ENCODE measurements around the gene CCDC88A. TPM values are rescaled to one million over a fixed set of nuclear protein-coding genes. Genes with fewer than 3 reads are reported as not detected.
"Not testable (repeated sequence)": the region's sequence is repeated elsewhere in the genome, so short reads cannot be mapped to it uniquely, and the experiment has no call there.

Gene CCDC88A
- total RNA-seq, 1 donor from 2014 or later: 20.3 TPM

GRCh38 chr2:55454121-55454520 is 34.5 kb upstream of the CCDC88A start:
- FAIRE-seq: no peak
- no peaks in the 10 kb centered on the region for H3K27me3 ChIP-seq (ENCODE audit: control insufficient read depth, insufficient read depth, low read length)
- H3K36me3 ChIP-seq (ENCODE audit: control insufficient read depth, insufficient read depth, low read length): no peaks in the 10 kb centered on the region
- no peak overlapping the region for H3K4me3 ChIP-seq (ENCODE audit: low read depth, low read length)
- DNase-seq (ENCODE audit: low read depth): no peak
- TF ChIP-seq, protein P1, sequence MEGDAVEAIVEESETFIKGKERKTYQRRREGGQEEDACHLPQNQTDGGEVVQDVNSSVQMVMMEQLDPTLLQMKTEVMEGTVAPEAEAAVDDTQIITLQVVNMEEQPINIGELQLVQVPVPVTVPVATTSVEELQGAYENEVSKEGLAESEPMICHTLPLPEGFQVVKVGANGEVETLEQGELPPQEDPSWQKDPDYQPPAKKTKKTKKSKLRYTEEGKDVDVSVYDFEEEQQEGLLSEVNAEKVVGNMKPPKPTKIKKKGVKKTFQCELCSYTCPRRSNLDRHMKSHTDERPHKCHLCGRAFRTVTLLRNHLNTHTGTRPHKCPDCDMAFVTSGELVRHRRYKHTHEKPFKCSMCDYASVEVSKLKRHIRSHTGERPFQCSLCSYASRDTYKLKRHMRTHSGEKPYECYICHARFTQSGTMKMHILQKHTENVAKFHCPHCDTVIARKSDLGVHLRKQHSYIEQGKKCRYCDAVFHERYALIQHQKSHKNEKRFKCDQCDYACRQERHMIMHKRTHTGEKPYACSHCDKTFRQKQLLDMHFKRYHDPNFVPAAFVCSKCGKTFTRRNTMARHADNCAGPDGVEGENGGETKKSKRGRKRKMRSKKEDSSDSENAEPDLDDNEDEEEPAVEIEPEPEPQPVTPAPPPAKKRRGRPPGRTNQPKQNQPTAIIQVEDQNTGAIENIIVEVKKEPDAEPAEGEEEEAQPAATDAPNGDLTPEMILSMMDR (IDR thresholded peaks at IDR 0.05; ENCODE audit: insufficient read depth, low read length, severe bottlenecking): no peak

GRCh38 chr2:55452879-55453278 is 33.2 kb upstream of the CCDC88A start:
- Histone ChIP-seq H3K36me3 (ENCODE audit: control insufficient read depth, insufficient read depth, low read length) (no peaks in the 10 kb centered on the region), H3K27me3 (ENCODE audit: control insufficient read depth, insufficient read depth, low read length) (no peaks in the 10 kb centered on the region), H3K4me3 (ENCODE audit: low read depth, low read length) (no peak overlapping the region)
- FAIRE-seq (no peak), DNase-seq (ENCODE audit: low read depth) (no peak)
- TF ChIP-seq, protein P1 (IDR thresholded peaks at IDR 0.05; ENCODE audit: insufficient read depth, low read length, severe bottlenecking): no peak

GRCh38 chr2:55451699-55452098 is 32.0 kb upstream of the CCDC88A start:
- H3K36me3 ChIP-seq (ENCODE audit: control insufficient read depth, insufficient read depth, low read length): no peaks in the 10 kb centered on the region
- no peaks in the 10 kb centered on the region for H3K27me3 ChIP-seq (ENCODE audit: control insufficient read depth, insufficient read depth, low read length)
- no peak overlapping the region for H3K4me3 ChIP-seq (ENCODE audit: low read depth, low read length)
- TF ChIP-seq, protein P1 (IDR thresholded peaks at IDR 0.05; ENCODE audit: insufficient read depth, low read length, severe bottlenecking): no peak
- DNase-seq (ENCODE audit: low read depth) (no peak), FAIRE-seq (no peak)

DNA sequence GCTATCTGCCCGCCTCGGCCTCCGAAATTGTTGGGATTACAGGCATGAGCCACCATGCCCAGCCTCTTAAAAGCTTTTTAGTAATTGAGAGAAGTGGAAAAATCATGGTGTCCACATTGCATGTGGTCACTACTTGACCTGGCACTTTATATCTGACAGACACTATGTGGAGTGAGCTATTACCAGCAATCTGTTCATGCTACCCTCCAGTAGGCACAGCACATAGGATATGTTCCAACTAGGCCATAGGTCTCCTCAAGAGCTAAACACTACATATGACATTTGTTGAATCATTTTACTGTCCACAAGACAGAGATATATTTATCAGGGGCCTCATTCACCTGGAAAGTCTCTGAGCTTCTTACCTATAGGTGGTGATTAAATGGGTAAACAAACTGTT is 30.4 kb upstream of the CCDC88A start:
- DNase-seq (ENCODE audit: low read depth); H3K4me3 ChIP-seq (ENCODE audit: low read depth, low read length); H3K27me3 ChIP-seq (ENCODE audit: control insufficient read depth, insufficient read depth, low read length); H3K36me3 ChIP-seq (ENCODE audit: control insufficient read depth, insufficient read depth, low read length); FAIRE-seq: not testable (repeated sequence)

- DNase-seq (ENCODE audit: low read depth); FAIRE-seq; H3K27me3 ChIP-seq (ENCODE audit: control insufficient read depth, insufficient read depth, low read length); H3K36me3 ChIP-seq (ENCODE audit: control insufficient read depth, insufficient read depth, low read length); H3K4me3 ChIP-seq (ENCODE audit: low read depth, low read length): not testable (repeated sequence)
Observed at GRCh38 chr2:55442045-55442760, 22.5 kb upstream of the CCDC88A start.

GRCh38 chr2:55441280-55441892 is 21.7 kb upstream of the CCDC88A start:
- H3K36me3 ChIP-seq (ENCODE audit: control insufficient read depth, insufficient read depth, low read length): no peaks in the 10 kb centered on the region
- no peak for FAIRE-seq
- no peaks in the 10 kb centered on the region for H3K27me3 ChIP-seq (ENCODE audit: control insufficient read depth, insufficient read depth, low read length)
- TF ChIP-seq, protein P1 (IDR thresholded peaks at IDR 0.05; ENCODE audit: insufficient read depth, low read length, severe bottlenecking): no peak
- DNase-seq (ENCODE audit: low read depth): no peak
- no peak overlapping the region for H3K4me3 ChIP-seq (ENCODE audit: low read depth, low read length)

DNA sequence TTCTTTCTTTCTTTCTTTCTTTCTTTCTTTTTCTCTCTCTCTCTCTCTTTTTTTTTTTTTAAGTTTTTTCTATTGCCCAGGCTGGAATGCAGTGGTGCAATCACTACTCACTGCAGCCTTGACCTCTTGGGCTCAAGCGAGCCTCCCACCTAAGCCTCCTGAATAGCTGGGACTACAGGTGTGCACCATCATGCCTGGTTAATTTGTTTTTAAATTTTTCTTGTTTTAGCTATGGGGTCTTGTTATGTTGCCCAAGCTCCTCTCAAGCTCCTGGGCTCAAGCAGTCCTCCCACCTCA is 19.4 kb upstream of the CCDC88A start:
- no peaks in the 10 kb centered on the region for H3K36me3 ChIP-seq (ENCODE audit: control insufficient read depth, insufficient read depth, low read length)
- FAIRE-seq (no peak), DNase-seq (ENCODE audit: low read depth) (no peak)
- no peaks in the 10 kb centered on the region for H3K27me3 ChIP-seq (ENCODE audit: control insufficient read depth, insufficient read depth, low read length)
- no peak overlapping the region for H3K4me3 ChIP-seq (ENCODE audit: low read depth, low read length)
- TF ChIP-seq, protein P1 (IDR thresholded peaks at IDR 0.05; ENCODE audit: insufficient read depth, low read length, severe bottlenecking): no peak

Data from bronchial epithelial cell (primary cell).